Measurements from ENCODE around the gene RASSF3. TPM values are rescaled to one million over a fixed set of nuclear protein-coding genes. Genes with fewer than 3 reads are reported as not detected.

Gene RASSF3
- total and polyA plus RNA-seq, 10 of the 15 experiments (the other 5 are each of a cell fraction or from before 2014, with no cell fraction given): 6.9 to 62.4 (median 30.3) TPM

DNA sequence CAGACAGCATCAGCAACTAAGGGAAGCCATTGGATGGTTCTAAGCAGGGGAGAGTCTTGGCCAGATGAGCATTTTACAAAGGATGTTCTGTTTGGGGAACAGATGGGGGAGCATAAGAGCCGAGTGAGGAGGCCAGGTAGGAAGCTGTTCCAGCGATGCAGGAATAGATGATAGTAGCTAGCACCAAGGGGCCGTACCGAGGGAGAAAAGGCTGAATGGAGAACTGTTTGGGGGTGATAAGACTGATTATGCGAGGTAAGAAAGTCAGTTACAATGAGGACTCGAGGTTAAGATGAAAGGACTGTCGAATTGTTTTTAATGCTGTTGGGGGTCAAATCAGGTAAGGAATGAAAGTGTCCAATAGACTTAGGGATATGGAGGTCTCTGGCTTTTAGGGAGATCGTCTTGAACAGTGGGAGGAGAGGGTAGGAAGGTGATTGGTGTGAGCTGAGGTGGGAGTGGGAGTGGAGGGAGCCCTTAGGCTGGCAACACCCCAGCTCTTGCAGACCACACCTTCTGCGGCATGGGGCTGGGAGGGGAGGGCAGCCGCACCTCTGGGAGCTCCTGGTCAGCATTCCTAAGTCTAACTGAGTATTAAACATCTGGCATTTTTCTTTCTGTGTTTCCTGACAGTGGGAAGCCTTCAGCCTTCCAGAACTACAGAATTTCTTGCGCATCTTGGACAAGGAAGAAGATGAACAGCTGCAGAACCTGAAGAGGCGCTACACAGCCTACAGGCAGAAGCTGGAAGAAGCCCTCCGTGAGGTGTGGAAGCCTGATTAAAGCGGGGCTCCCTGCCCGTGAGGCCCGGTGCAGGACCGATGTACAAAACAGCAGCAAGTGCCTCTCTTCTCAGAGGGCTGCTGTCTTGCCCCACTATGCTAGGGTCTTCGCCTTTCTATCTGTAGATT is 84.1 kb downstream of the RASSF3 start:
- Histone ChIP-seq H3K4me3 (no peak overlapping the region), H2AFZ (ENCODE audit: control insufficient read depth, low read depth, low read length) (no peak overlapping the region), H3K9me3 (replicated peaks; ENCODE audit: control insufficient read depth, insufficient read depth, low read length) (no peaks in the 10 kb centered on the region), H3K27me3 (replicated peaks in 1 of 2; ENCODE audit: control insufficient read depth in 2 of 2, insufficient read depth in 2 of 2, low read length in 1 of 2) (no peaks in the 10 kb centered on the region), H3K79me2 (ENCODE audit: control insufficient read depth, insufficient read depth, low read length) (peaks cover 3% of the 10 kb centered on the region; the same call in 1 of the 2 replicates), H3K36me3 (ENCODE audit: control insufficient read depth in 2 of 2, insufficient read depth in 2 of 2, low read length in 1 of 2) (peaks cover 10 to 17% of the 10 kb centered on the region in 2 experiments; a peak in 3 of 4 replicates), H3K4me1 (ENCODE audit: control insufficient read depth, insufficient read depth, low read length) (no peaks in the 10 kb centered on the region), H3K4me2 (ENCODE audit: control insufficient read depth, insufficient read depth) (no peak overlapping the region), H3K9ac (ENCODE audit: control insufficient read depth, insufficient read depth, low read length) (no peak overlapping the region), H3K27ac (ENCODE audit: control insufficient read depth, insufficient read depth) (no peak overlapping the region), H4K20me1 (ENCODE audit: control insufficient read depth, insufficient read depth) (no peaks in the 10 kb centered on the region)
- SMC1A ChIA-PET (ENCODE audit: uncharacterized antibody, unreplicated experiment): interaction anchor here (0.6 to 8.5 kb wide), 9 partner anchors 16 to 488 kb away, joined by 3 to 139 read pairs (median 4); no protein-coding TSS in a partner anchor
- DNase-seq (ENCODE audit: low read depth, low spot score): no peak
- intact Hi-C loops (cut with micrococcal nuclease; ENCODE audit: unreplicated experiment) (no loop called here), in situ Hi-C loops (cut with MboI) (no loop called here)
- ATAC-seq: no peak
- BruUV-seq (replicated peaks): no TSS peak
- no peak for FAIRE-seq
- POLR2A ChIA-PET: no interaction called here
- WGBS (ENCODE audit: insufficient coverage, insufficient replicate concordance, low lambda C conversion rate, missing lambda C conversion rate): 85% methylated on average over 17 of the region's 18 CpGs
- RAD21 ChIA-PET (ENCODE audit: unreplicated experiment): interaction anchor here (0.6 to 5.4 kb wide), 4 partner anchors 68 to 145 kb away, joined by 3 to 103 read pairs (median 8); no protein-coding TSS in a partner anchor
- CTCF ChIA-PET: interaction anchor here (0.6 to 5.8 kb wide), 9 partner anchors 12 to 149 kb away, joined by 3 to 175 read pairs (median 3); no protein-coding TSS in a partner anchor
- no peak for TF ChIP-seq TCF12 (IDR thresholded peaks at IDR 0.05; ENCODE audit: low read depth, low read length)
- TF ChIP-seq RUNX3 (IDR thresholded peaks at IDR 0.05; ENCODE audit: low read length): no peak
- no peak for TF ChIP-seq IRF4 (IDR thresholded peaks at IDR 0.05; ENCODE audit: low read depth, low read length)
- no peak for TF ChIP-seq SREBF2 (IDR thresholded peaks at IDR 0.05; ENCODE audit: low read length)
- TF ChIP-seq ZNF622 (IDR thresholded peaks at IDR 0.05): no peak
- TF ChIP-seq, protein P1, sequence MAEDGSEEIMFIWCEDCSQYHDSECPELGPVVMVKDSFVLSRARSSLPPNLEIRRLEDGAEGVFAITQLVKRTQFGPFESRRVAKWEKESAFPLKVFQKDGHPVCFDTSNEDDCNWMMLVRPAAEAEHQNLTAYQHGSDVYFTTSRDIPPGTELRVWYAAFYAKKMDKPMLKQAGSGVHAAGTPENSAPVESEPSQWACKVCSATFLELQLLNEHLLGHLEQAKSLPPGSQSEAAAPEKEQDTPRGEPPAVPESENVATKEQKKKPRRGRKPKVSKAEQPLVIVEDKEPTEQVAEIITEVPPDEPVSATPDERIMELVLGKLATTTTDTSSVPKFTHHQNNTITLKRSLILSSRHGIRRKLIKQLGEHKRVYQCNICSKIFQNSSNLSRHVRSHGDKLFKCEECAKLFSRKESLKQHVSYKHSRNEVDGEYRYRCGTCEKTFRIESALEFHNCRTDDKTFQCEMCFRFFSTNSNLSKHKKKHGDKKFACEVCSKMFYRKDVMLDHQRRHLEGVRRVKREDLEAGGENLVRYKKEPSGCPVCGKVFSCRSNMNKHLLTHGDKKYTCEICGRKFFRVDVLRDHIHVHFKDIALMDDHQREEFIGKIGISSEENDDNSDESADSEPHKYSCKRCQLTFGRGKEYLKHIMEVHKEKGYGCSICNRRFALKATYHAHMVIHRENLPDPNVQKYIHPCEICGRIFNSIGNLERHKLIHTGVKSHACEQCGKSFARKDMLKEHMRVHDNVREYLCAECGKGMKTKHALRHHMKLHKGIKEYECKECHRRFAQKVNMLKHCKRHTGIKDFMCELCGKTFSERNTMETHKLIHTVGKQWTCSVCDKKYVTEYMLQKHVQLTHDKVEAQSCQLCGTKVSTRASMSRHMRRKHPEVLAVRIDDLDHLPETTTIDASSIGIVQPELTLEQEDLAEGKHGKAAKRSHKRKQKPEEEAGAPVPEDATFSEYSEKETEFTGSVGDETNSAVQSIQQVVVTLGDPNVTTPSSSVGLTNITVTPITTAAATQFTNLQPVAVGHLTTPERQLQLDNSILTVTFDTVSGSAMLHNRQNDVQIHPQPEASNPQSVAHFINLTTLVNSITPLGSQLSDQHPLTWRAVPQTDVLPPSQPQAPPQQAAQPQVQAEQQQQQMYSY (CRISPR knock-in tag; IDR thresholded peaks at IDR 0.05): no peak
- TF ChIP-seq, protein P2, sequence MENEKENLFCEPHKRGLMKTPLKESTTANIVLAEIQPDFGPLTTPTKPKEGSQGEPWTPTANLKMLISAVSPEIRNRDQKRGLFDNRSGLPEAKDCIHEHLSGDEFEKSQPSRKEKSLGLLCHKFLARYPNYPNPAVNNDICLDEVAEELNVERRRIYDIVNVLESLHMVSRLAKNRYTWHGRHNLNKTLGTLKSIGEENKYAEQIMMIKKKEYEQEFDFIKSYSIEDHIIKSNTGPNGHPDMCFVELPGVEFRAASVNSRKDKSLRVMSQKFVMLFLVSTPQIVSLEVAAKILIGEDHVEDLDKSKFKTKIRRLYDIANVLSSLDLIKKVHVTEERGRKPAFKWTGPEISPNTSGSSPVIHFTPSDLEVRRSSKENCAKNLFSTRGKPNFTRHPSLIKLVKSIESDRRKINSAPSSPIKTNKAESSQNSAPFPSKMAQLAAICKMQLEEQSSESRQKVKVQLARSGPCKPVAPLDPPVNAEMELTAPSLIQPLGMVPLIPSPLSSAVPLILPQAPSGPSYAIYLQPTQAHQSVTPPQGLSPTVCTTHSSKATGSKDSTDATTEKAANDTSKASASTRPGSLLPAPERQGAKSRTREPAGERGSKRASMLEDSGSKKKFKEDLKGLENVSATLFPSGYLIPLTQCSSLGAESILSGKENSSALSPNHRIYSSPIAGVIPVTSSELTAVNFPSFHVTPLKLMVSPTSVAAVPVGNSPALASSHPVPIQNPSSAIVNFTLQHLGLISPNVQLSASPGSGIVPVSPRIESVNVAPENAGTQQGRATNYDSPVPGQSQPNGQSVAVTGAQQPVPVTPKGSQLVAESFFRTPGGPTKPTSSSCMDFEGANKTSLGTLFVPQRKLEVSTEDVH (IDR thresholded peaks at IDR 0.05; ENCODE audit: low read depth, partially characterized antibody): no peak
- TF ChIP-seq, protein P3, sequence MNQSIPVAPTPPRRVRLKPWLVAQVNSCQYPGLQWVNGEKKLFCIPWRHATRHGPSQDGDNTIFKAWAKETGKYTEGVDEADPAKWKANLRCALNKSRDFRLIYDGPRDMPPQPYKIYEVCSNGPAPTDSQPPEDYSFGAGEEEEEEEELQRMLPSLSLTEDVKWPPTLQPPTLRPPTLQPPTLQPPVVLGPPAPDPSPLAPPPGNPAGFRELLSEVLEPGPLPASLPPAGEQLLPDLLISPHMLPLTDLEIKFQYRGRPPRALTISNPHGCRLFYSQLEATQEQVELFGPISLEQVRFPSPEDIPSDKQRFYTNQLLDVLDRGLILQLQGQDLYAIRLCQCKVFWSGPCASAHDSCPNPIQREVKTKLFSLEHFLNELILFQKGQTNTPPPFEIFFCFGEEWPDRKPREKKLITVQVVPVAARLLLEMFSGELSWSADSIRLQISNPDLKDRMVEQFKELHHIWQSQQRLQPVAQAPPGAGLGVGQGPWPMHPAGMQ (IDR thresholded peaks at IDR 0.05; ENCODE audit: borderline replicate concordance): no peak
- TF ChIP-seq ZNF24 (IDR thresholded peaks at IDR 0.05): no peak
- TF ChIP-seq, protein P4, sequence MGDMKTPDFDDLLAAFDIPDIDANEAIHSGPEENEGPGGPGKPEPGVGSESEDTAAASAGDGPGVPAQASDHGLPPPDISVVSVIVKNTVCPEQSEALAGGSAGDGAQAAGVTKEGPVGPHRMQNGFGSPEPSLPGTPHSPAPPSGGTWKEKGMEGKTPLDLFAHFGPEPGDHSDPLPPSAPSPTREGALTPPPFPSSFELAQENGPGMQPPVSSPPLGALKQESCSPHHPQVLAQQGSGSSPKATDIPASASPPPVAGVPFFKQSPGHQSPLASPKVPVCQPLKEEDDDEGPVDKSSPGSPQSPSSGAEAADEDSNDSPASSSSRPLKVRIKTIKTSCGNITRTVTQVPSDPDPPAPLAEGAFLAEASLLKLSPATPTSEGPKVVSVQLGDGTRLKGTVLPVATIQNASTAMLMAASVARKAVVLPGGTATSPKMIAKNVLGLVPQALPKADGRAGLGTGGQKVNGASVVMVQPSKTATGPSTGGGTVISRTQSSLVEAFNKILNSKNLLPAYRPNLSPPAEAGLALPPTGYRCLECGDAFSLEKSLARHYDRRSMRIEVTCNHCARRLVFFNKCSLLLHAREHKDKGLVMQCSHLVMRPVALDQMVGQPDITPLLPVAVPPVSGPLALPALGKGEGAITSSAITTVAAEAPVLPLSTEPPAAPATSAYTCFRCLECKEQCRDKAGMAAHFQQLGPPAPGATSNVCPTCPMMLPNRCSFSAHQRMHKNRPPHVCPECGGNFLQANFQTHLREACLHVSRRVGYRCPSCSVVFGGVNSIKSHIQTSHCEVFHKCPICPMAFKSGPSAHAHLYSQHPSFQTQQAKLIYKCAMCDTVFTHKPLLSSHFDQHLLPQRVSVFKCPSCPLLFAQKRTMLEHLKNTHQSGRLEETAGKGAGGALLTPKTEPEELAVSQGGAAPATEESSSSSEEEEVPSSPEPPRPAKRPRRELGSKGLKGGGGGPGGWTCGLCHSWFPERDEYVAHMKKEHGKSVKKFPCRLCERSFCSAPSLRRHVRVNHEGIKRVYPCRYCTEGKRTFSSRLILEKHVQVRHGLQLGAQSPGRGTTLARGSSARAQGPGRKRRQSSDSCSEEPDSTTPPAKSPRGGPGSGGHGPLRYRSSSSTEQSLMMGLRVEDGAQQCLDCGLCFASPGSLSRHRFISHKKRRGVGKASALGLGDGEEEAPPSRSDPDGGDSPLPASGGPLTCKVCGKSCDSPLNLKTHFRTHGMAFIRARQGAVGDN (IDR thresholded peaks at IDR 0.05): no peak
